Caco-2 (cell line): ENCODE results near the gene KIF18A. TPM values are rescaled to one million over a fixed set of nuclear protein-coding genes. Genes with fewer than 3 reads are reported as not detected.

Experiments
- BruUV-seq: library from RNA; stranded (reverse); fragments of 400-500 nt; replicated peaks from 2 replicates; lab custom pipeline; 2021; lab: Mats Ljungman, UMichigan
- CTCF ChIA-PET: fragments of 300-600 bp; sonication (Branson Sonifier 250); formaldehyde crosslinking; loops from one replicate; lab custom pipeline; 2022; ENCODE audit warnings: antibody characterized with exemption; lab: Charles Lee
- POLR2A ChIA-PET: fragments of 300-600 bp; sonication (Branson Sonifier 250); formaldehyde crosslinking; loops from one replicate; lab custom pipeline; 2022; ENCODE audit warnings: antibody characterized with exemption; lab: Charles Lee
- DNase-seq, 2 experiments: peaks; one replicate each; pipeline versions ENCODE4 v3.0.0 to v3.0.0-alpha.2; 2020 to 2022
- H3K27me3 ChIP-seq: replicated peaks from 2 replicates; pipeline ENCODE4 v1.6.0; 2011; ENCODE audit warnings: low read length; ENCODE audit not compliant: control insufficient read depth, insufficient read depth
- H3K36me3 ChIP-seq: 2 replicates; pipeline ENCODE4 v1.5.1; 2011; ENCODE audit warnings: low read length; ENCODE audit not compliant: control insufficient read depth, insufficient read depth
- H3K4me1 ChIP-seq: fragments of 250-450 bp; sonication (Bioruptor Pico); 2 replicates; pipeline ENCODE4 v1.5.1; 2020; ENCODE audit warnings: mild to moderate bottlenecking
- H3K4me3 ChIP-seq: 2 replicates; pipeline ENCODE4 v1.5.1; 2011; ENCODE audit warnings: low read depth, mild to moderate bottlenecking, control low read depth, low read length
- H3K9me3 ChIP-seq: fragments of 250-450 bp; sonication (Bioruptor Pico); 2 replicates; pipeline ENCODE4 v1.5.1; 2020; ENCODE audit warnings: mild to moderate bottlenecking, moderate library complexity
- H3K27ac Mint-ChIP-seq: one replicate; pipeline ENCODE4 v1.8.0; 2022; ENCODE audit warnings: mixed read lengths; ENCODE audit not compliant: unreplicated experiment
- H3K27me3 Mint-ChIP-seq: one replicate; pipeline ENCODE4 v1.8.0; 2022; ENCODE audit warnings: mixed read lengths; ENCODE audit not compliant: insufficient read depth, unreplicated experiment
- H3K36me3 Mint-ChIP-seq: one replicate; pipeline ENCODE4 v1.8.0; 2022; ENCODE audit warnings: mild to moderate bottlenecking, mixed read lengths; ENCODE audit not compliant: insufficient read depth, unreplicated experiment
- H3K4me1 Mint-ChIP-seq: one replicate; pipeline ENCODE4 v1.8.0; 2022; ENCODE audit warnings: low read depth, mixed read lengths; ENCODE audit not compliant: unreplicated experiment
- H3K4me3 Mint-ChIP-seq: one replicate; pipeline ENCODE4 v1.8.0; 2022; ENCODE audit warnings: mild to moderate bottlenecking, moderate library complexity, mixed read lengths; ENCODE audit not compliant: unreplicated experiment
- H3K9me3 Mint-ChIP-seq: one replicate; pipeline ENCODE4 v1.8.0; 2022; ENCODE audit warnings: mixed read lengths; ENCODE audit not compliant: unreplicated experiment
- intact Hi-C: fragments of 100-400 bp; cut with micrococcal nuclease; formaldehyde crosslinking; loops from one replicate; pipeline ENCODE4 v1.10.0; 2022; ENCODE audit not compliant: unreplicated experiment
- total RNA-seq: library from RNA; stranded (reverse); gene quantifications from 2 replicates; pipeline ENCODE4 v1.2.3, GENCODE V29; 2022
- TF ChIP-seq, protein P1 (sequence below), 2 experiments: fragments of 200-600 bp in 1 of 2; IDR thresholded peaks; 1 replicate in 1 of 2; 2 replicates in 1 of 2; pipeline versions ENCODE4 v1.5.1 to v1.8.0; 2011 to 2022; ENCODE audit warnings: antibody characterized with exemption in 1 of 2, control low read depth in 1 of 2, inconsistent platforms in 1 of 2, low read depth in 1 of 2, low read length in 1 of 2, mild to moderate bottlenecking in 1 of 2, moderate library complexity in 1 of 2; ENCODE audit not compliant: insufficient read depth in 1 of 2, severe bottlenecking in 1 of 2, unreplicated experiment in 1 of 2

Gene KIF18A
- total RNA-seq, 1 experiment from 2014 or later = 22.3 TPM

DNA sequence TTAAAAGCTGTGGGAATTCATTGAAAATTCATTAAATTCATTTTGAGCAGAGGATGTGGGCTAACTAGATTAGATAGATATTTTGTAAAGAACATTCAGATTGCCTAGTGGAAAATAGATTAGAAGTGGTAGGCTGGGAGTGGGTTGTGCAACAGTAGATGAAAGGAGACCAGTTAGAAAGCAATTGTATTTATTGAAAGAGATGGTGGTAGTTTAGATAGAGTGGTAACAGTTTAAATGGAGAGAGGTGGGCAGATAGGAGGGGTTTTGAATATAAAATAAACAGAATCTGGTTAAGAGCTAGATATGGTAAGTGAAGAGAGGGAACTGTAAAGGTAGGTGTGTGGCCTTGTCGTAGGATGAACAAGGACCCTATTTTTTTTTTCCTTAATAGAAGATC lies 34.8 kb upstream of the KIF18A start:
- ChIA-PET CTCF (no interaction called here), POLR2A (no interaction called here)

DNA sequence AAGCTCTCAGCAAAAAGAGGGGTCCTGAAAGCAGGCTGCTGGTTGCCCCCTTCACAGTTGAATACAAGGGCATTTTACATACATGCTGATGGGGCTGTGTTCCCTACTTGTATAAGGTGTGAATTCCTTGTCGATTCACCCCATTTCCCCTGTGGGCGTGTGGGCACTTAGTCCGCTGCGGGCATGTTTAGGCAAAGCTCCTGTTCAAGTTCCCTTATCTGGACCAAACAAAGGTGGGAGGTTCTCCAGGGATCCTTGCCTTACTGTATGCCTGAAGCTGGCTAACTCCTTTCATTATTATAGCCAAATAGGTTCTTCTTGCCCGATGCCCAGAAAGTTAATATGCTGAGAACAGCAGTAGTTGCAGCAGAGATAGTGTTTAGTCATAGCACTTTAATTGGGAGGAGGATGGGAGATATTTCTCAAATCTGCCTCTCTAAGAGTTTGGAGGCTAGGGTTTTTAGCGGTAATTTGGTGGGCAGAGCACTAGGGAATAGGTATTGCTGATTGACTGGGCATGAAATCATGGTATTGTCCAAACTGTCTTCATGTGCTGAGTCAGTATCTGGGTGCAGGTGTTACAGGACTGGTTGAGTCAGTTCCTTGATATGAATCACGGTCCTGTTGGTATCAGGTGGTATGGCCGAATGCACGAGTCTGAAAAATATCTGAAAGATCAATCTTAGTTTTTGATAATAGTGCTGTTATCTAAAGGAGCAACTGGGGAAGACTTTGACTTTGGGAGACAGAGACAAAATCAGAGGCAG lies 32.9 kb upstream of the KIF18A start:
- H3K36me3 Mint-ChIP-seq = peaks cover 32% of the 10 kb centered on the region
- Histone ChIP-seq H3K4me3 (no peak overlapping the region), H3K27me3 (no peaks in the 10 kb centered on the region), H3K9me3 (peaks cover 26% of the 10 kb centered on the region), H3K36me3 (no peaks in the 10 kb centered on the region; the same call in none of the 2 replicates), H3K4me1 (no peaks in the 10 kb centered on the region)
- H3K9me3 Mint-ChIP-seq = peaks cover 34% of the 10 kb centered on the region
- intact Hi-C loops = no loop called here
- H3K27ac Mint-ChIP-seq = no peak overlapping the region
- H3K4me1 Mint-ChIP-seq = no peaks in the 10 kb centered on the region
- CTCF ChIA-PET = no interaction called here
- POLR2A ChIA-PET = no interaction called here
- no peaks in the 10 kb centered on the region for H3K27me3 Mint-ChIP-seq
- no peak for DNase-seq
- TF ChIP-seq, protein P1, sequence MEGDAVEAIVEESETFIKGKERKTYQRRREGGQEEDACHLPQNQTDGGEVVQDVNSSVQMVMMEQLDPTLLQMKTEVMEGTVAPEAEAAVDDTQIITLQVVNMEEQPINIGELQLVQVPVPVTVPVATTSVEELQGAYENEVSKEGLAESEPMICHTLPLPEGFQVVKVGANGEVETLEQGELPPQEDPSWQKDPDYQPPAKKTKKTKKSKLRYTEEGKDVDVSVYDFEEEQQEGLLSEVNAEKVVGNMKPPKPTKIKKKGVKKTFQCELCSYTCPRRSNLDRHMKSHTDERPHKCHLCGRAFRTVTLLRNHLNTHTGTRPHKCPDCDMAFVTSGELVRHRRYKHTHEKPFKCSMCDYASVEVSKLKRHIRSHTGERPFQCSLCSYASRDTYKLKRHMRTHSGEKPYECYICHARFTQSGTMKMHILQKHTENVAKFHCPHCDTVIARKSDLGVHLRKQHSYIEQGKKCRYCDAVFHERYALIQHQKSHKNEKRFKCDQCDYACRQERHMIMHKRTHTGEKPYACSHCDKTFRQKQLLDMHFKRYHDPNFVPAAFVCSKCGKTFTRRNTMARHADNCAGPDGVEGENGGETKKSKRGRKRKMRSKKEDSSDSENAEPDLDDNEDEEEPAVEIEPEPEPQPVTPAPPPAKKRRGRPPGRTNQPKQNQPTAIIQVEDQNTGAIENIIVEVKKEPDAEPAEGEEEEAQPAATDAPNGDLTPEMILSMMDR (IDR thresholded peaks at IDR 0.05; ENCODE audit: insufficient read depth in 1 of 2, low read depth in 1 of 2, low read length in 1 of 2, severe bottlenecking in 1 of 2, unreplicated experiment in 1 of 2) = no peak
- BruUV-seq = no TSS peak
- H3K4me3 Mint-ChIP-seq = no peak overlapping the region

More for the DNA sequence above, 34.8 kb upstream of the KIF18A start:
- Mint-ChIP-seq H3K4me3 (no peak overlapping the region), H3K9me3 (peaks cover 34% of the 10 kb centered on the region), H3K27me3 (no peaks in the 10 kb centered on the region), H3K36me3 (peaks cover 32% of the 10 kb centered on the region), H3K27ac (no peak overlapping the region), H3K4me1 (no peaks in the 10 kb centered on the region)
- intact Hi-C loops = no loop called here
- TF ChIP-seq, protein P1 (IDR thresholded peaks at IDR 0.05; ENCODE audit: insufficient read depth in 1 of 2, low read depth in 1 of 2, low read length in 1 of 2, severe bottlenecking in 1 of 2, unreplicated experiment in 1 of 2) = no peak
- Histone ChIP-seq H3K36me3 (no peaks in the 10 kb centered on the region; the same call in 1 of the 2 replicates), H3K27me3 (no peaks in the 10 kb centered on the region), H3K4me3 (no peak overlapping the region), H3K4me1 (no peaks in the 10 kb centered on the region), H3K9me3 (peaks cover 12% of the 10 kb centered on the region)
- BruUV-seq = no TSS peak
- DNase-seq = no peak

DNA sequence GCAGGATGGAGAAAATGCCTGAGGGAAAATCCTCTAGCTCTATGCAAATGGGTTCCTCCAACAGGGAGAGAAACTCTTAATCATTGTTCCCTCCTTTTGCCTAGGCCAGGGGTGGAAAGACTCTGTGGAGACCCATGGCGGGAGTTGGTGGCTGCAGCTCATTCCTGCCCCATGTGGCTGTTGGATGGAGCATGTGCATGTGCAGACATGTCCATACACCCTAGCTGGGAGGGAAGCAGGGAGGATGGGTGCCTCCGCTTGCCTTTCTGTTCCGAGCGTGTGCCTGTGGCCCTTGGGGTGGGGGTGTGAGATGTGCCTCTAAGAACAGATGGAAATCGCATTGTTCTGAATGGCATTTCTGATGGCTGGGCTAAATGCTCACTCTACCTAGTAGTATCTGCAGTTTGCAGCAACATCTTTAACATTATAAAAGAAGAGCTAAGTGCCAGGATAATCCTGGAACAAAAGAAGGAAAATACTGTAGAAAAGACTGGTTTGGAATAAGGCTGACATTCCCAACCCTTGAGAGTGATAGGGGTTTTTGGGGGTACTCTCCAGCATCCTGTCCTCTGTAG lies 32.0 kb upstream of the KIF18A start:
- H3K4me1 Mint-ChIP-seq = no peaks in the 10 kb centered on the region
- no TSS peak for BruUV-seq
- Histone ChIP-seq H3K9me3 (peaks cover 26% of the 10 kb centered on the region), H3K36me3 (no peaks in the 10 kb centered on the region; the same call in none of the 2 replicates), H3K27me3 (no peaks in the 10 kb centered on the region), H3K4me3 (no peak overlapping the region), H3K4me1 (no peaks in the 10 kb centered on the region)
- H3K9me3 Mint-ChIP-seq = peaks cover 34% of the 10 kb centered on the region
- intact Hi-C loops = no loop called here
- POLR2A ChIA-PET = no interaction called here
- CTCF ChIA-PET = no interaction called here
- no peak for DNase-seq
- no peaks in the 10 kb centered on the region for H3K27me3 Mint-ChIP-seq
- H3K36me3 Mint-ChIP-seq = peaks cover 32% of the 10 kb centered on the region
- TF ChIP-seq, protein P1 (IDR thresholded peaks at IDR 0.05; ENCODE audit: insufficient read depth in 1 of 2, low read depth in 1 of 2, low read length in 1 of 2, severe bottlenecking in 1 of 2, unreplicated experiment in 1 of 2) = no peak
- no peak overlapping the region for H3K27ac Mint-ChIP-seq
- H3K4me3 Mint-ChIP-seq = no peak overlapping the region
